Glomerular endothelial cell (primary cell): ENCODE results near the gene UBAP1. TPM values are rescaled to one million over a fixed set of nuclear protein-coding genes. Genes with fewer than 3 reads are reported as not detected.
"Not testable (repeated sequence)": the region's sequence is repeated elsewhere in the genome, so short reads cannot be mapped to it uniquely, and the experiment has no call there.

Experiments used
- DNase-seq: peaks from one replicate; pipeline ENCODE4 v3.0.0-alpha.2; 2011; ENCODE audit warnings: low read depth, low spot score; ENCODE audit errors: extremely low read depth
- total RNA-seq: library from RNA; depleted of rRNA; stranded (reverse); fragments of >200 nt; gene quantifications from 2 replicates; pipeline ENCODE4 v1.2.3, GENCODE V29; 2015

The UBAP1 gene
- total RNA-seq, 1 donor from 2014 or later, result 34.5 TPM

- DNase-seq, result no peak
These were observed 39.6 kb downstream of the UBAP1 start for GRCh38 chr9:34218446-34218845.

GRCh38 chr9:34219421-34219820, 40.6 kb downstream of the UBAP1 start:
- no peak for DNase-seq

GRCh38 chr9:34220218-34220617, 41.4 kb downstream of the UBAP1 start:
- DNase-seq, result no peak

GRCh38 chr9:34224349-34224748, 45.5 kb downstream of the UBAP1 start:
- DNase-seq, result no peak

- not testable (repeated sequence) for DNase-seq
These were observed 47.4 kb downstream of the UBAP1 start for GRCh38 chr9:34226144-34226760.

DNA sequence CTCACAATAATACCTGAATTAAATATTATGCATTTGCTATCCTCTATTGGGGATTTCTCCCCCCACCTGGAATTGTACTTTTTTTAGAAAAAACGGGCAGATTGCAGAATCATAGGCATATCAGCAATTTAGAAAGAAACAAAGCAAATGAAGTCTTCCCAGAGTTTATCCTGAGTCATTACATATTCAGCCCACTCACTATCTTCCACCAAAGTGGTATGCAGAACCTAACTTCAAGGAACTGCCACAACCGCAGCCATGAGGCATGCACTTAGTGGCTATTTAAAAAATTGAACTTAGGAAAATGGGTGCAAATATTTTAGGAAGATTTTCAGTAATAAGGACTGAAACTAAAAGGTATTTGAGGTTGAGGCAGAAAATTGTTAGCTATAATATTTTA, 48.6 kb downstream of the UBAP1 start:
- no peak for DNase-seq

- no peak for DNase-seq
These were observed 51.7 kb downstream of the UBAP1 start for GRCh38 chr9:34230556-34230955.

GRCh38 chr9:34232201-34232600, 53.4 kb downstream of the UBAP1 start:
- DNase-seq, result no peak

GRCh38 chr9:34233672-34234071, 54.8 kb downstream of the UBAP1 start:
- no peak for DNase-seq

GRCh38 chr9:34237836-34238235, 59.0 kb downstream of the UBAP1 start:
- DNase-seq, result no peak

DNA sequence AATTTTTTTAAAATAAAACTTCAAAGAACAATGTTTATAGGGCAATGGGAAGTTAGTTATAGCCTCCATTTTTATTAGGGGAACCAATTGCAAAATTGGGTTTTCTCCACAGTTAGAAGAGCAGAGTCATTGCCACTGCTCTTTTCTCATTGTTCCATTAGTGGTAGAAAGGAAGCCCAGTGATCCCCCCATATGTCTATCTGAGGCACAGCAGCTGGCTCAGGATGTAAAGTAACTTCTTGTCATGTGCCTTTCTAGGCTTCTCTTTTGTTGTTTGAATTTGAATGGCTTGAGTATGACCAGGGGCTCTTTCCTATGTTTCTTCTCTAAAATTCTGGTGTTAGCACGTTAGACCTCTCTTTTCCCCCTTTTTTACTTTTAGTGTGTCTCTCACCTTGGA, 61.2 kb downstream of the UBAP1 start:
- no peak for DNase-seq

- no peak for DNase-seq
These were observed 64.0 kb downstream of the UBAP1 start for GRCh38 chr9:34242830-34243229.

DNA sequence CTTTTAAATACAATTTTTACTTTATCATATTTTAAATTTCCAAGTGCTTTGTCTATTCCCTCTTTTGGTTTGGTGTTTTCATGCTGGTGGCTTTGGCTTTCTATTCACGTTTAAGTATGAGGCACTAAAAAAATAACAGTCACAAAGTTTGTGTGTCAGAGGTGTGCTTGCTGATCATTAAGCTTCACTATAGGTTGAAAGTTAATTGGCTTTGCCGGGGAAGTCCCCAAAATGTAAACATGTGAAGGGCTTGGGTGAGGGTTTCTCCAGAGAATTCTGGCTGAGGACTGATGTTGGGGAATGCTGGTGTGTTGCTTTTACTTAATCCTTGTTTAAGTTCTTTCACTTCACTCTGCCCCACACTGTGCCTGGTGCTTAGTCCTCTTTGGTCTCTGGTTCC, 66.4 kb downstream of the UBAP1 start:
- DNase-seq, result not testable (repeated sequence)

- no peak for DNase-seq
These were observed 67.6 kb downstream of the UBAP1 start for GRCh38 chr9:34246453-34246852.

GRCh38 chr9:34247782-34248181, 68.9 kb downstream of the UBAP1 start:
- DNase-seq, result not testable (repeated sequence)

DNA sequence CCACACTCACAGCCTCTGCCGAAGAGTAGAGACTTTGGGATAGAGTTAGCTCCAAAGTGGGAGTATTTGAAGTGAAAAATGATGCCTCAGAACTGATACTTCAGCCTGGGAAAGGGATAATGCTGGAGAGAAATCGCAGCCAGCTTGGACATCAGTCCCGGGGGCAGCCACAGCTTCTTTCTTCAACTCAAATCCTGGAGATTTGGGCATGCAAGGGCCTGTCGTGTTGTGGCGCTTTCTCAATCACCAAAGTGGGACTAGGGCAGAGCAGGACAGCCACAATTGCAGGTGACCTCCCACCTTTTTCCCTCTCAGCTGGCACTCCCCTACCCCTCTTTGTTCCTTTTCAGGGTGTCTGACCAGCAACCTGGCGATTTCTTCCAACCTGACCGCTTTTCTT, 70.4 kb downstream of the UBAP1 start:
- DNase-seq, result no peak

DNA sequence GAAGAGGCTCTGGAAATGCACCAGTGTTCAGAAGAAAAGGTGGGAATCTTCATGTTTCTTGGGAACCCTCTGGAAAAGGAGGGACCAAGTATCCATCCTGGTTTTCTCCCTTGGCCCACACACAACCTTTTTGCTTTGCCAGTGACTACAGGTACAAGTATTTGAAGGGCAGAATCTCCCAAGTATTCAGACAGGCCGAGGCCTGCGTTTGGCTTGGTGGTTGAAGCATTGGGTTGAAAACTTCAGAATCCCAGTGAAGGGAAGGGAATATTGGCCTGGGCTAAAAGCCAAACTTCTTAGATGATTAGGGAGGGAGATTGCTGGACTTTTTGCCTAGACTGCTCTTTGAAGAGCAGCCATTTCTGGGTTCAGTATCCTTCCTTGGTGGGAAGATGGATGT, 71.9 kb downstream of the UBAP1 start:
- DNase-seq, result no peak

DNA sequence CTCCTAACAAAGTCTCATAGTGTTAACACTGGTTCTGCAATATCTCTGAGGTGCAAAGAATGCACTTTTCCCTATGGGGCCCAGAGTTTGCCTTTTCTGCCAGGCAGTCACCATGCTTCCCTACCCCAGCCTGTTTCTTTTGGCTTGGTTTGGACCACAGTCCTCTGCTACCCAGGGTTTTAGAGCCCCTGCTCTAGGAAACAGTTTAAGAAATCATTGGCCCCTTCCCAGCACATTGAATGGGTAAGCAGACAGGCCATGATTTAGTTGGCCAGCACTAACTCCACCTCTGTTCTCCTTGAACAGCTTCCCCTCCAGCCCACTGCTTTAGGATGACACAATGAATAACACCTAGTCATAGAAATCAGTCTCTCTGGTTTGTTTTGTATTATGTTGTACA, 73.2 kb downstream of the UBAP1 start:
- no peak for DNase-seq

DNA sequence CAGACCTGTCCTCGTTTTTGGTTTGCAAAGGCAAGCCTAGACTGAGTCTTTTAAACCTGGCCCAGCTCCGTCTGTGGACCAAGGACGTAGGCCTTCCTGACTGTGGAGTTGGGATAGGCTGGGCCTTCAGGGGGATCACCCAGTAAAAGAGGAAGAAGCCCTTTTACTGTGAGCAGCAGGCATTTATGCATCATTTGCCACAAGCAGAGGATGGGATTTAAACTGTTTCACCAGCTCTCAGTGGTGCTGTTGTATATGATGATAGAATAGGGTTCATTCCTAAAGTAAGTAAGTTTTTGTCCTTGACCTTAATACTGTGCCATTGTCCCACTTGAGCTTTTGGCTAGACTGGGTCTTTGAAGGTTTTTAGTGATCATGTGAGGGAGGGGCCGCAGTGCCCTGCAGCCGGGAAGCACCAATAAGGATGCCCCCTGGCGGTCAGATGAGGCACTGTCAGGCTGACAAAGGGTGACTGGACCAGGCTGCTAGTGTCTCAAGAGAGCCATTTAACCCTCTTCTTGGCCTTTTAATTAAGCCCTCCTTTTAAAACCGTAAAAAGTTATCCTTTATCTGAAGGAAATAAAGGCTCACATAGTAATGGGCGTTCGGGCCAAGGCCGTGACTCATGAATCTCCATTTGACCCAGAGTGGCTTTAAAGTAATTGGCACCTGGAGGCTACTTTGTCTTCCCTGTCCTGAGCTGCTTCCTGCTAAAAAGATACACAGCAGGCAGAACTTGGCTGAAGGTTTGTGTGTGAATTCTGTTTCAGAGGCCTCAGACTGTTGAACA, 74.0 kb downstream of the UBAP1 start:
- no peak for DNase-seq

- no peak for DNase-seq
These were observed 74.6 kb downstream of the UBAP1 start for GRCh38 chr9:34253460-34253837.

DNA sequence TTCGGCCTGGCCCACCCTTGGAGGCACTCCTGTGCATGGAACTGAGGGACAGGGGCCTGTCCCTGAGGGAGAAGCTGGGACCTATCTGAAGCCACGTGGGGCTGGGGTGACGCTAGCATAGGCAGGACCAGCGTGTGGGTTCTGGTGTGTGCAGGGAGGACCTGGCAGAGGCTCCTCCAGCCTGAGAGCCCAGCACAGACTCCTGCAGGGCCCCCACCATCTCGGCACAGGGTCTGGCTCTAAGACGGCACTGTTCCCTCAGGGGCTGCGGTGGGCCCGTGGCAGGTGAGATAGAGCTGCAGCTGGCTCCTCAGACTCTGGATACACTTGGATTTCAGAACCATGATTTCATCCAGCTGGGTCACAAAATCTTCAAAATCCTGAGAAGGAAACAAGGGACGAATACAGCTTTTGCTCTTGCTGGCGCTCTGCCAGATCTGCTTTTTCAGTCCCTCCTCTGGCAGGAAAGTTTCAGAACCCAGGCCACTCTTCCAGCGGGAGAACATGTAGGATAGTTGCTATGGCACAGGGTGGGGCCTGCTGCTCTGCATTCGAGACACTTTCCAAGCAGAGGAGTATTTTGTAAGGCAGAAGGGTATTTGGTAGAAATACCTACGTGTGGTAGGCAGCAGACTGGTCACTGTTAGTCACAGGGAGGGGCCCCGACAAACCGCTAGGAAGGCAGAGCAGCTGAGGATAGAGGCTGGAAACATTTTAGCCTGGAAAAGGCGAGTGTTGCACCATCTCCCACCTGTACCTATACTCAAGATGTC, 75.5 kb downstream of the UBAP1 start:
- DNase-seq, result no peak
